Measurements from ENCODE around the gene MUC4.

- TF ChIP-seq POLR2A (IDR thresholded peaks at IDR 0.05) (no peak), CTCF (IDR thresholded peaks at IDR 0.05) (no peak)
Observed at GRCh38 chr3:195790901-195791300, 20.8 kb downstream of the MUC4 start.

Data from testis (tissue), 2 donors.